ENCODE data around the gene MORF4L2.

DNA sequence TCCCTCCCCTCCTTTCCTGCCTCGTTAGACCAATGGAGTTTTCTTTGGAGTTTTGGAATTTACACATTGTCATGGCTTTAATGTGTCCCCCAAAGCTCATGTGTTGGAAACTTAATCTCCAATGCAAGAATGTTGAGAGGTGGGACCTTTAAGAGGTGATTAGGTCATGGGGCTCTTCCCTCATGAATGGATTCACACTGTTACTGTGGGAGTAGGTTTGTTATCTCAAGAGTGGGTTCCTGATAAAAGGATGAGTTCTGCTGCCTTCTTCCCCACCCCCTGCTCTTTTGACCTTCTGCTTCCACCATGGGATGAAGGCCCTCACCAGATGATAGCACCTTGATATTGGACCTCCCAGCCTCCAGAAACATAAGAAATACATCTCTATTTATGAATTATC is 16.8 kb downstream of the MORF4L2 start:
- TF ChIP-seq CTCF (IDR thresholded peaks at IDR 0.05) (no peak), POLR2AphosphoS5 (IDR thresholded peaks at IDR 0.05) (no peak)
